ENCODE measurements around the gene SRSF2.
"Not testable (repeated sequence)": the region's sequence is repeated elsewhere in the genome, so short reads cannot be mapped to it uniquely, and the experiment has no call there.

The SRSF2 gene

GRCh38 chr17:76716146-76716838, 20.8 kb downstream of the SRSF2 start:
- H3K27ac ChIP-seq, result no peak overlapping the region
- TF ChIP-seq ZFX (IDR thresholded peaks at IDR 0.05; ENCODE audit: borderline replicate concordance) (no peak), CTCF (IDR thresholded peaks at IDR 0.05) (no peak)

GRCh38 chr17:76715496-76715830, 21.7 kb downstream of the SRSF2 start:
- H3K27ac ChIP-seq, result no peak overlapping the region
- TF ChIP-seq CTCF (IDR thresholded peaks at IDR 0.05) (no peak), ZFX (IDR thresholded peaks at IDR 0.05; ENCODE audit: borderline replicate concordance) (no peak)

GRCh38 chr17:76714822-76715495, 22.2 kb downstream of the SRSF2 start:
- no peak overlapping the region for H3K27ac ChIP-seq

GRCh38 chr17:76714336-76714735, 22.8 kb downstream of the SRSF2 start:
- no peak for TF ChIP-seq CTCF (IDR thresholded peaks at IDR 0.05)
- no peak for TF ChIP-seq ZFX (IDR thresholded peaks at IDR 0.05; ENCODE audit: borderline replicate concordance)

More at GRCh38 chr17:76714822-76715495, 22.2 kb downstream of the SRSF2 start:
- TF ChIP-seq CTCF (IDR thresholded peaks at IDR 0.05) (peak; percentile 94), ZFX (IDR thresholded peaks at IDR 0.05; ENCODE audit: borderline replicate concordance) (no peak)

GRCh38 chr17:76713765-76714164, 23.4 kb downstream of the SRSF2 start:
- no peak for TF ChIP-seq CTCF (IDR thresholded peaks at IDR 0.05)
- TF ChIP-seq ZFX (IDR thresholded peaks at IDR 0.05; ENCODE audit: borderline replicate concordance), result no peak
- H3K27ac ChIP-seq, result no peak overlapping the region

More at GRCh38 chr17:76714336-76714735, 22.8 kb downstream of the SRSF2 start:
- H3K27ac ChIP-seq, result no peak overlapping the region

- H3K27ac ChIP-seq, result not testable (repeated sequence)
Observed at GRCh38 chr17:76712321-76712720, 24.8 kb downstream of the SRSF2 start.

- TF ChIP-seq CTCF (IDR thresholded peaks at IDR 0.05), result no peak
- TF ChIP-seq ZFX (IDR thresholded peaks at IDR 0.05; ENCODE audit: borderline replicate concordance), result no peak
- peak within 1 kb of the TSS; percentile 43 for H3K27ac ChIP-seq
Observed at GRCh38 chr17:76710863-76711611, 26.1 kb downstream of the SRSF2 start, which contains the start of gene MXRA7. Gene MXRA7, minus strand, starts transcription at chr17:76710965. Its CDS starts 19 bp downstream, at chr17:76710946.

- H3K27ac ChIP-seq, result not testable (repeated sequence)
Observed at GRCh38 chr17:76709951-76710862, 26.9 kb downstream of the SRSF2 start.

Data from 22Rv1 (cell line).